Caco-2 (cell line): ENCODE data around the gene STAT2. TPM values are rescaled to one million over a fixed set of nuclear protein-coding genes. Genes with fewer than 3 reads are reported as not detected.

Experiments used
- BruUV-seq: library from RNA; stranded (reverse); fragments of 400-500 nt; replicated peaks from 2 replicates; lab custom pipeline; 2021; lab: Mats Ljungman, UMichigan
- CTCF ChIA-PET: fragments of 300-600 bp; sonication (Branson Sonifier 250); formaldehyde crosslinking; loops from one replicate; lab custom pipeline; 2022; ENCODE audit warnings: antibody characterized with exemption; lab: Charles Lee
- POLR2A ChIA-PET: fragments of 300-600 bp; sonication (Branson Sonifier 250); formaldehyde crosslinking; loops from one replicate; lab custom pipeline; 2022; ENCODE audit warnings: antibody characterized with exemption; lab: Charles Lee
- DNase-seq, 2 experiments: peaks; one replicate each; pipeline versions ENCODE4 v3.0.0 to v3.0.0-alpha.2; 2020 to 2022
- H3K27me3 ChIP-seq: replicated peaks from 2 replicates; pipeline ENCODE4 v1.6.0; 2011; ENCODE audit warnings: low read length; ENCODE audit not compliant: control insufficient read depth, insufficient read depth
- H3K36me3 ChIP-seq: 2 replicates; pipeline ENCODE4 v1.5.1; 2011; ENCODE audit warnings: low read length; ENCODE audit not compliant: control insufficient read depth, insufficient read depth
- H3K4me1 ChIP-seq: fragments of 250-450 bp; sonication (Bioruptor Pico); 2 replicates; pipeline ENCODE4 v1.5.1; 2020; ENCODE audit warnings: mild to moderate bottlenecking
- H3K4me3 ChIP-seq: 2 replicates; pipeline ENCODE4 v1.5.1; 2011; ENCODE audit warnings: low read depth, mild to moderate bottlenecking, control low read depth, low read length
- H3K9me3 ChIP-seq: fragments of 250-450 bp; sonication (Bioruptor Pico); 2 replicates; pipeline ENCODE4 v1.5.1; 2020; ENCODE audit warnings: mild to moderate bottlenecking, moderate library complexity
- H3K27ac Mint-ChIP-seq: one replicate; pipeline ENCODE4 v1.8.0; 2022; ENCODE audit warnings: mixed read lengths; ENCODE audit not compliant: unreplicated experiment
- H3K27me3 Mint-ChIP-seq: one replicate; pipeline ENCODE4 v1.8.0; 2022; ENCODE audit warnings: mixed read lengths; ENCODE audit not compliant: insufficient read depth, unreplicated experiment
- H3K36me3 Mint-ChIP-seq: one replicate; pipeline ENCODE4 v1.8.0; 2022; ENCODE audit warnings: mild to moderate bottlenecking, mixed read lengths; ENCODE audit not compliant: insufficient read depth, unreplicated experiment
- H3K4me1 Mint-ChIP-seq: one replicate; pipeline ENCODE4 v1.8.0; 2022; ENCODE audit warnings: low read depth, mixed read lengths; ENCODE audit not compliant: unreplicated experiment
- H3K4me3 Mint-ChIP-seq: one replicate; pipeline ENCODE4 v1.8.0; 2022; ENCODE audit warnings: mild to moderate bottlenecking, moderate library complexity, mixed read lengths; ENCODE audit not compliant: unreplicated experiment
- H3K9me3 Mint-ChIP-seq: one replicate; pipeline ENCODE4 v1.8.0; 2022; ENCODE audit warnings: mixed read lengths; ENCODE audit not compliant: unreplicated experiment
- intact Hi-C: fragments of 100-400 bp; cut with micrococcal nuclease; formaldehyde crosslinking; loops from one replicate; pipeline ENCODE4 v1.10.0; 2022; ENCODE audit not compliant: unreplicated experiment
- total RNA-seq: library from RNA; stranded (reverse); gene quantifications from 2 replicates; pipeline ENCODE4 v1.2.3, GENCODE V29; 2022
- TF ChIP-seq, protein P1 (sequence below), 2 experiments: fragments of 200-600 bp in 1 of 2; IDR thresholded peaks; 1 replicate in 1 of 2; 2 replicates in 1 of 2; pipeline versions ENCODE4 v1.5.1 to v1.8.0; 2011 to 2022; ENCODE audit warnings: antibody characterized with exemption in 1 of 2, control low read depth in 1 of 2, inconsistent platforms in 1 of 2, low read depth in 1 of 2, low read length in 1 of 2, mild to moderate bottlenecking in 1 of 2, moderate library complexity in 1 of 2; ENCODE audit not compliant: insufficient read depth in 1 of 2, severe bottlenecking in 1 of 2, unreplicated experiment in 1 of 2

STAT2 gene
- total RNA-seq, 1 experiment from 2014 or later = 76.7 TPM

DNA sequence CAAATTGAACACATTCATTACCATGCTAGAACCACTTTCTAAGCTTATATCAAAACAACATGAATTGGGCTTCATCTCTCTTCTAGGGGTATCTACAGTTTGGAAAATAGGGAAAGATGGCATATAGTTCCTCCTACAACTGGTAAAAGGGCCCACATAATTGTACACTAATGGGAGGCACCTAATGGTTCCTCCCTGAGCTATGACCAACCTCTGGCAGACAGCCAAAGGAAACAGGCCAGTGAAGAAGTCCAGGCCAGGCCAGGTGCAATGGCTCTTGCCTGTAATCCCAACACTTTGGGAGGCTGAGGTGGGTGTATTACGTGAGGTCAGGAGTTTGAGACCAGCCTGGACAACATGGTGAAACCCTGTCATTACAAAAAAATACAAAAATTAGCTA, 26.0 kb upstream of the STAT2 start:
- Histone ChIP-seq H3K4me1 (no peaks in the 10 kb centered on the region), H3K9me3 (no peaks in the 10 kb centered on the region), H3K36me3 (no peaks in the 10 kb centered on the region), H3K4me3 (no peak overlapping the region), H3K27me3 (no peaks in the 10 kb centered on the region)
- Mint-ChIP-seq H3K27ac (no peak overlapping the region), H3K27me3 (no peaks in the 10 kb centered on the region), H3K36me3 (no peaks in the 10 kb centered on the region), H3K4me1 (peaks cover 12% of the 10 kb centered on the region), H3K4me3 (no peak overlapping the region), H3K9me3 (no peaks in the 10 kb centered on the region)
- POLR2A ChIA-PET = no interaction called here
- BruUV-seq = no TSS peak
- intact Hi-C loops = no loop called here
- CTCF ChIA-PET = no interaction called here
- DNase-seq = no peak
- TF ChIP-seq, protein P1, sequence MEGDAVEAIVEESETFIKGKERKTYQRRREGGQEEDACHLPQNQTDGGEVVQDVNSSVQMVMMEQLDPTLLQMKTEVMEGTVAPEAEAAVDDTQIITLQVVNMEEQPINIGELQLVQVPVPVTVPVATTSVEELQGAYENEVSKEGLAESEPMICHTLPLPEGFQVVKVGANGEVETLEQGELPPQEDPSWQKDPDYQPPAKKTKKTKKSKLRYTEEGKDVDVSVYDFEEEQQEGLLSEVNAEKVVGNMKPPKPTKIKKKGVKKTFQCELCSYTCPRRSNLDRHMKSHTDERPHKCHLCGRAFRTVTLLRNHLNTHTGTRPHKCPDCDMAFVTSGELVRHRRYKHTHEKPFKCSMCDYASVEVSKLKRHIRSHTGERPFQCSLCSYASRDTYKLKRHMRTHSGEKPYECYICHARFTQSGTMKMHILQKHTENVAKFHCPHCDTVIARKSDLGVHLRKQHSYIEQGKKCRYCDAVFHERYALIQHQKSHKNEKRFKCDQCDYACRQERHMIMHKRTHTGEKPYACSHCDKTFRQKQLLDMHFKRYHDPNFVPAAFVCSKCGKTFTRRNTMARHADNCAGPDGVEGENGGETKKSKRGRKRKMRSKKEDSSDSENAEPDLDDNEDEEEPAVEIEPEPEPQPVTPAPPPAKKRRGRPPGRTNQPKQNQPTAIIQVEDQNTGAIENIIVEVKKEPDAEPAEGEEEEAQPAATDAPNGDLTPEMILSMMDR (IDR thresholded peaks at IDR 0.05; ENCODE audit: insufficient read depth in 1 of 2, low read depth in 1 of 2, low read length in 1 of 2, severe bottlenecking in 1 of 2, unreplicated experiment in 1 of 2) = no peak

DNA sequence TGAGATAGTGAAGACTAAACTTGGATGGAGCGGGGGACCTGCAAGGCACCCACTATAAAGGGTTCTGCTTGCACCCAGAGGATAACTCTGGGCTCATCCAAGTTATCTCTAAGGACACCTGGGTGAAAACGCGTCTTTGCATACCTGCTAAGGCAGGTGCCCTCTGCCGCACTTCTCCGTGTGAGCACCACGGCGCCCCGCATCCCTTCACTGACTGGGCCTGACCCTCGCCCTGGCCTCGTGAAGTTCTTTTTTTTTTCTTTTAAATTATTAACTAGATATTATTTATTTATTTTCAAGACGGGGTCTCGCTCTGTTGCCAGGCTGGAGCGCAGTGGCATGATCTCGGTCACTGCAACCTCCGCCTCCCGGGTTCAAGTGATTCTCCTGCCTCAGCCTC, 22.7 kb upstream of the STAT2 start:
- H3K9me3 Mint-ChIP-seq = no peaks in the 10 kb centered on the region
- Histone ChIP-seq H3K9me3 (no peaks in the 10 kb centered on the region), H3K4me3 (no peak overlapping the region), H3K4me1 (peaks cover 7% of the 10 kb centered on the region; the same call in 1 of the 2 replicates), H3K36me3 (no peaks in the 10 kb centered on the region), H3K27me3 (no peaks in the 10 kb centered on the region)
- CTCF ChIA-PET = no interaction called here
- no peak overlapping the region for H3K27ac Mint-ChIP-seq
- TF ChIP-seq, protein P1 (IDR thresholded peaks at IDR 0.05; ENCODE audit: insufficient read depth in 1 of 2, low read depth in 1 of 2, low read length in 1 of 2, severe bottlenecking in 1 of 2, unreplicated experiment in 1 of 2) = no peak
- BruUV-seq = no TSS peak
- POLR2A ChIA-PET = interaction anchor here (0.6 kb wide), 1 partner anchor 23 kb away, joined by 4 read pairs; the partner anchor contains the start of gene STAT2
- intact Hi-C loops = no loop called here
- H3K4me1 Mint-ChIP-seq = peaks cover 6% of the 10 kb centered on the region
- no peak for DNase-seq
- H3K4me3 Mint-ChIP-seq = no peak overlapping the region
- H3K36me3 Mint-ChIP-seq = no peaks in the 10 kb centered on the region
- no peaks in the 10 kb centered on the region for H3K27me3 Mint-ChIP-seq

DNA sequence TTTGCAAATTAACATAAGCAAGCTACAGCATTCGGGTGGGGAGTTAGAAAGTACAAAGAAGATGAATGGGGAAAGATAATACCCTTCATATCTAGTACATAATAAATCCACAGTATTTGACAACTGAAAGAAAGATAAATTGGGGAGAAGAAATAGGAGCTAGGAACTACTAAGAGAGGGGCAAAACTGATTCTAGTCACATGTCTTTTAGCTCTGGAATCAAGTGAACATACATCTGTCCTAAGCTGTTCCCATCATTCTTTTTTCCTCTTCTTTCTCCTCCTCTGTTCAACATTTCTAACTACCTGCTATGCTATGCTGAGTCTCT, 18.0 kb upstream of the STAT2 start:
- no peak for DNase-seq
- ChIA-PET POLR2A (interaction anchor here (1.0 kb wide), 1 partner anchor 18 kb away, joined by 6 read pairs; the partner anchor contains the start of gene STAT2), CTCF (interaction anchor here (1.2 to 1.5 kb wide), 3 partner anchors 18 to 86 kb away, joined by 3 to 8 read pairs (median 6); partner anchors contain the start of gene STAT2)
- H3K36me3 ChIP-seq = no peaks in the 10 kb centered on the region
- Mint-ChIP-seq H3K27me3 (no peaks in the 10 kb centered on the region), H3K9me3 (no peaks in the 10 kb centered on the region), H3K4me1 (peaks cover 15% of the 10 kb centered on the region), H3K36me3 (no peaks in the 10 kb centered on the region), H3K4me3 (peak overlapping the region; percentile 4), H3K27ac (peak overlapping the region; percentile 61)
- peaks cover 3% of the 10 kb centered on the region; the same call in 1 of the 2 replicates for H3K9me3 ChIP-seq
- H3K4me1 ChIP-seq = peaks cover 25% of the 10 kb centered on the region
- TF ChIP-seq, protein P1 (IDR thresholded peaks at IDR 0.05; ENCODE audit: insufficient read depth in 1 of 2, low read depth in 1 of 2, low read length in 1 of 2, severe bottlenecking in 1 of 2, unreplicated experiment in 1 of 2) = no peak
- no peaks in the 10 kb centered on the region for H3K27me3 ChIP-seq
- TSS peak; percentile 95 for BruUV-seq
- intact Hi-C loops = loop anchor here (1.0 kb wide), 2 partner anchors 18 to 86 kb away; partner anchors contain the start of gene STAT2
- no peak overlapping the region for H3K4me3 ChIP-seq
